C4-2B (cell line): Measurements from ENCODE around the gene FAM3B.

ENCODE experiments used
- H3K27ac ChIP-seq: fragments of 450-650 bp; 2 replicates; pipeline ENCODE4 v1.5.1; 2017
- ZFX ChIP-seq: fragments of 450-650 bp; IDR thresholded peaks from 2 replicates; pipeline ENCODE4 v1.6.1; 2017
- TF ChIP-seq, protein P1 (sequence below): fragments of 450-650 bp; conservative IDR thresholded peaks from 2 replicates; pipeline ENCODE4 v1.5.1; 2017; ENCODE audit warnings: mild to moderate bottlenecking

FAM3B gene

DNA sequence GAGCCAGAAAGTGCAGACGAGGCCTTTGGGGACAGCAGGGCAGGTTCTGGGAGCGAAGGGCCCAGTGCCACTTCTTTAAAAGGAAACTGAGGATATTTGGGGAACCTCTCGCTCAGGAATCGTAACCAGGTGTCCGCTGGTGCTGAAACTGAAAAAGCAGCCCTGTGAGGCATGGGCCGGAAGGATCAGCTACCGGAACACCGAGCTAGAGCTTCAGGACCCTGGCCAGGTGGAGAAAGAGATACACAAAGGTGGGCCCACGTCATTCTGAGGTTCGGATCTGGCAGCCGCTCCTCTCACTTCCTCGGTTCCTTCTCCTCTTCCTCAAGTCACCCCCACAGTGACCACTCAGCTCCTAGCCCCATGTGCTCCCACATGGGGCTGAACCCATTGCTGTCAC lies 63.3 kb downstream of the FAM3B start:
- TF ChIP-seq ZFX = no peak
- TF ChIP-seq, protein P1, sequence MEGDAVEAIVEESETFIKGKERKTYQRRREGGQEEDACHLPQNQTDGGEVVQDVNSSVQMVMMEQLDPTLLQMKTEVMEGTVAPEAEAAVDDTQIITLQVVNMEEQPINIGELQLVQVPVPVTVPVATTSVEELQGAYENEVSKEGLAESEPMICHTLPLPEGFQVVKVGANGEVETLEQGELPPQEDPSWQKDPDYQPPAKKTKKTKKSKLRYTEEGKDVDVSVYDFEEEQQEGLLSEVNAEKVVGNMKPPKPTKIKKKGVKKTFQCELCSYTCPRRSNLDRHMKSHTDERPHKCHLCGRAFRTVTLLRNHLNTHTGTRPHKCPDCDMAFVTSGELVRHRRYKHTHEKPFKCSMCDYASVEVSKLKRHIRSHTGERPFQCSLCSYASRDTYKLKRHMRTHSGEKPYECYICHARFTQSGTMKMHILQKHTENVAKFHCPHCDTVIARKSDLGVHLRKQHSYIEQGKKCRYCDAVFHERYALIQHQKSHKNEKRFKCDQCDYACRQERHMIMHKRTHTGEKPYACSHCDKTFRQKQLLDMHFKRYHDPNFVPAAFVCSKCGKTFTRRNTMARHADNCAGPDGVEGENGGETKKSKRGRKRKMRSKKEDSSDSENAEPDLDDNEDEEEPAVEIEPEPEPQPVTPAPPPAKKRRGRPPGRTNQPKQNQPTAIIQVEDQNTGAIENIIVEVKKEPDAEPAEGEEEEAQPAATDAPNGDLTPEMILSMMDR = no peak
- H3K27ac ChIP-seq = no peak overlapping the region

DNA sequence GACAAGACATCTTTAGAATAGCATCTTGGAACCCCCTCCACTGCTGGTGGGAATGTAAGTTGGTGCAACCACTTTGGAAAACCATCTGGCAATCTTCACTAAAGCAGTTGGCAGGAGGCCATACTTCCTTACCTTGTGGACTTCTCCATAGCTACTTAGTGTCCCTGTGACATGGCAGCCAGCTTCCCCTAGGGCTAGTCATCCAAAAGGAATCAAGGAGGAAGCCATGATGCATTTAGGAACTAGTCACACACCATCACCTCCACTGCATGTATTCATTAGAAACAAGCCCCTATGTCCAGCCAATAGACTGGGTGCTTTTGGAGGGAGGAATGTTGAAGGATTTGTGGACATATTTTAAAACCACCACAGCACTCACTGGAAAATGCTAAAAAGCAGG lies 65.1 kb downstream of the FAM3B start:
- TF ChIP-seq, protein P1 = no peak
- no peak for TF ChIP-seq ZFX
- H3K27ac ChIP-seq = no peak overlapping the region

DNA sequence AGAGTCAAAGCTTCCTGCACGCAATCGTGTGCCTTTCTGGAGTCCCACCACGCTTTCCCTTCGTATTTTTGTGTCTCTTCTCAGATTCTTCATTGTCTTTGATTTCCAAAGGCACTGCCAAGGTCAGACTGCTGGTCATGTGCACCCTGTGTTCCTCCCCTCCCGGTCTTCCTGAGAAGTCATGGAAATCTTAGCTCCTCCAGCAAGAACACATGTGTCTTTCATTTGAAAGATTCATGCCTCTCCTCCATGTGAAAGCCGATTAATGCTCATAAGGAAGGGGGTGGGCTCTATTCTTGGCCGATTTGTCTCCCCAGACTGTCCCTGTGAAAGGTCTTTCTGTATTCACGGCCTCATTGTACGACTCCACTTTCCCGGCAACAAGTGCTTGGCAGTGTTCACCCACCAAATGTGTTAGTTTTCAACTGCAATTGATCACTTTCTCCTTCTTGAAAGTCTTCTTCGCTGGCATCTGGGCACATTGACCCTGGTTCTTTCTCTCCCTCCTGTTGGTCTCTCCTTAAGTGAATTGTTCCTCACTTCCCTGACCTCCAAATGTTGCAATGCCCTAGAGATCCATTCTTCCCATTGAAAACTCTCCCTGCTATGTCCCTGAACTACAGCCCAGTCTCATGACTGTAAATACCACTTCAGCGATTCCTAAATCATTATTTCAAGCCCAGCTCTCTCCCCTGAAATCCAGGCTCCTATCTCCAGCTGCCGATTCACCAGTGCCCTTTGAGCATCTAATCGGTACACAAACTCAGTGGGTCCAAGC lies 70.6 kb downstream of the FAM3B start:
- no peak overlapping the region for H3K27ac ChIP-seq
- TF ChIP-seq, protein P1 = no peak
- no peak for TF ChIP-seq ZFX

DNA sequence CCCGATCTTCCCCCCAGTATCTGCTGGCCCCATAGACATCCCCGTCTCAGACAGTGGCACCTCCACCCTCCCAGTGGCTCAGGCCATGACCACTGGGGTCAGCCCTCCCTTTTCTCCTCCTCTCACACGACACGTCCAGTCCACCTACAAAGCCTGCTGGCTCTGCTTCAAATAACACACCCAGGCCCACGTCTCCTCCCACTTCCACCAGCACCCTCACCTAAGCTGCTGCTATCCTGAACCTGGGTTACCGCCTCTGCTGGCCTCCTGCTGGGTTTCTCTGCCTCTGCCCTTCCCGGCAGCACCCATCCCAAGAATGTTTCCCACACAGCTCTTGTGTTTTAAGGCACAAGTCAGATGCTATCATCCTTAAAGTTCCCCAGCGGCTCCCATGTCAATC lies 71.2 kb downstream of the FAM3B start:
- TF ChIP-seq ZFX = no peak
- TF ChIP-seq, protein P1 = no peak
- no peak overlapping the region for H3K27ac ChIP-seq

DNA sequence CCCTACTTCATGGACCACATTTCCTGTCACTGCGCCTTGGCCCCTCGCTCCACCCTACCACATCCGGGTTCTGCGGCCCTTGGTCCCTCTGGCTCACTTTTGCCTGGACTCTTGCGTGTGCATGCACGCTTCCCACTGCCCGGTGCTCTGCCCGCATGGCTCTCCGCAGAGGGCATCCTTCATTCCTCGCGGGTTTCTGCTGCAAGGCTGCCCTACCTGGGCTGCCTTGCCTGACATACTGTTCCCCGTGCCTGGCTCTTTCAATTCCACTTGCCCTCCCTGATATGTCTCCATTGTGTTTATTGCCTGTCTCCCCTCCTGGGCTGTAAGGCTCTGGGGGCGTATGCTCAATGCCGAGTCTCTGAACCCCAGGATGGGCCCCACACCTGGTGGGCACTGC lies 71.7 kb downstream of the FAM3B start:
- H3K27ac ChIP-seq = no peak overlapping the region
- TF ChIP-seq, protein P1 = no peak
- TF ChIP-seq ZFX = no peak

DNA sequence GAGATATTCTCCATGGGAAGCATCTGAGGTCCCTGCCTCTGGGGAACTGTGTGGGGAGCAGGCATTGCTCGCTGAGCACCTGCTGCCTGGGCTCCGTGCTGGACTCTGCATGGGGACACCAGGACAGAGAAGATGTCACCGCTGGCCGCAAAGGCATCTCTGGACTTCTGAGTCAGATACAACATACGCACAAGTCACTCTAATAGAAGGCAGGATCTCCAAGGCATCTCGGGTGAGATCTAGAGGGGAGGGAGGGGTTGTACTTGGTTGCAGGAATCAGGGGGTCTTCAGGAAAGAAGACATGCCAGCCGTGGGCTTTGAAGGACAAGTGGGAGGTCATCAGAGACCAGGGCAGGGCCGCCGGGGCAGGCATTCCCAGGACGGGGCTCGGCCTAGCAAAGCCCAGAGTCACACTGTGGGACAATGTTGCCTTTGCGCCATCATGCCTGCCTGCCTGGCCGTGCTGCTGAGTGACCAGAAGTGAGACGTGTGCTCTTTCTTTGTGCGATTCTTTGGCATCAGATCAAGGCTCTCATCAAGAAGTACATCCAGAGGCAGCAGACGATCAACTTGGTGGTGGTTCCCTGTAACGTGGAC lies 73.5 kb downstream of the FAM3B start:
- TF ChIP-seq ZFX = no peak
- TF ChIP-seq, protein P1 = no peak
- H3K27ac ChIP-seq = no peak overlapping the region

DNA sequence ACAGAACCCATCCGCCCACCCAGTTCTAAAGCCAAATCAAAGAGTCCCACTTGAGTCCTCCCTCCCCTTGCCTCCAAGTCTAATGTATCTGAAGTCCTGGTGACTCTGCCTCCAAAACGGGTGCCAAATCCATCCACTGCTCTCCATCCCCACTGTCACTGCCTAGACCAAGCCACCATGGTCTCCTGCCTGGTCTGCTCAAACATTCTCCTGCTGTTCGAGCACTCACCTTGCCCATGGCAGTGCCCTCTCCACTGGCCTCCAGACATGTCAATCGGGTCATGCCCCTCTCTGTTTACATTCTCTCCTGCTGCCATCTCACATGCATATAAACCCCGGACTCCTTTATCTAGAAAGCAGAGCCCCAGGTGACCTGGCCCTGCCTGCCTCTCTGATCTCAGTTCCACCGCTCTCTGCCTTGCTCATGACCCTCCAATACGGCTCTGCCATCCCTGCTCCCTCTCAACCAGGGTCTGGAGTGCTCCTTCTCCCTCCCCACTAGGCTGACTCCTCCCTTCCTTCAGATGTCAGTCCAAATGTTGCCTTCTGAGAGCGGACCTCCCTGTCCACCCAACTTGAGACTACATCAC lies 77.4 kb downstream of the FAM3B start:
- no peak for TF ChIP-seq ZFX
- TF ChIP-seq, protein P1 = no peak
- no peak overlapping the region for H3K27ac ChIP-seq
